GM23248 (cell line): ENCODE results near the gene MVB12B.

Experiments
- EZH2 ChIP-seq: fragments of 200-600 bp; sonication (generic); IDR thresholded peaks from 2 replicates; pipeline ENCODE4 v1.6.1; 2018; ENCODE audit warnings: antibody characterized with exemption, mild to moderate bottlenecking; ENCODE audit not compliant: insufficient read depth, poor library complexity, severe bottlenecking
- EZH2phosphoT487 ChIP-seq: fragments of 200-600 bp; sonication (generic); IDR thresholded peaks from 2 replicates; pipeline ENCODE4 v1.6.1; 2018; ENCODE audit warnings: antibody characterized with exemption, moderate library complexity, mild to moderate bottlenecking, low read depth; ENCODE audit not compliant: insufficient read depth

DNA sequence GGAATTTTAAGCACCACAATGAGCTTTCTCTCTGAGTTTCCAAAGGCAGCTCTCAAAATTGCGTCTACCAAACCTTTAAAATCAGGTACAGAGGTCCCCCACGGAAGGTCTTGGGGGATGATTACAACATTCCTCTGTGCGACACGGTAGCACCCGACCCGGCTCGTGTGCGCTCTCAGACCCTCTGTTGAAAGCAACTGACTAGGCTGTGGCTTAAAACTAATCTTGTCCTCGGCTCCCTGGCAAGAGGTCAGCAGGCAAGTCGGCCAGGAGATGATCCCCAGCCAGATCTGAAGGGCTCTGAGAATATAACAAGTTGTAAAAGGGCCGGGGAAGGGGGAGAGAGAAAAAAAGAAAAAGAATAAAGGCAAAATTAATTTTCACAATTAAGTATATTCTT lies 194.5 kb downstream of the MVB12B start:
- TF ChIP-seq EZH2phosphoT487, result no peak
- TF ChIP-seq EZH2, result no peak
